Vagina (tissue), 2 donors: ENCODE results near the gene RUNX2.

Experiments used
- POLR2AphosphoS5 ChIP-seq, 2 donors: sonication (generic); formaldehyde crosslinking; IDR thresholded peaks; one replicate each; pipeline ENCODE4 v1.9.0; 2017; ENCODE audit warnings: antibody characterized with exemption in 2 of 2, mild to moderate bottlenecking in 2 of 2, low read depth in 1 of 2; ENCODE audit not compliant: insufficient read depth in 1 of 2
- TF ChIP-seq, protein P1 (sequence below), 3 experiments: fragments of 450-650 bp in 2 of 3; fragments of 200-600 bp in 1 of 3; sonication (generic) in 1 of 3; IDR thresholded peaks; one replicate each; pipeline ENCODE4 v1.5.1; 2017 to 2019; ENCODE audit warnings: antibody characterized with exemption in 3 of 3, mild to moderate bottlenecking in 2 of 3, moderate library complexity in 2 of 3

DNA sequence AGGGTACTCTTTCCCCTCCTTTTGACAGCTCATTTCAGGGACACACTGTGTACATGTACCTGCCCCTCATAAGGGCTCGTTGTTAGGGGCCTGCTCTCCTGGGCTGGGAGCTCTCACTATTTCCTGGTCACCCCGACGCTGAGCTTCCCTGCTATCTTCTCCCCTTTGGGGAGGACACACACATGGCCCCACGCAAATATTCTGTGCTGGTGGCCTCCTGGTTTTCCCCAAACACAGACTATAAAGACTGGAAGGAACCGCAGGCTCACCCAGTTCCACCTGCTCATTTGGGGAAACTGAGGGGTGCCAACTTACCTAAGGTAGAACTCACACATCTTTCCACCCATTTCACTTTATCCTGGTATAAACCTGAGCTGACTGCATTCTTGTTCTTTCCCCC lies 351.0 kb downstream of the RUNX2 start:
- TF ChIP-seq, protein P1, sequence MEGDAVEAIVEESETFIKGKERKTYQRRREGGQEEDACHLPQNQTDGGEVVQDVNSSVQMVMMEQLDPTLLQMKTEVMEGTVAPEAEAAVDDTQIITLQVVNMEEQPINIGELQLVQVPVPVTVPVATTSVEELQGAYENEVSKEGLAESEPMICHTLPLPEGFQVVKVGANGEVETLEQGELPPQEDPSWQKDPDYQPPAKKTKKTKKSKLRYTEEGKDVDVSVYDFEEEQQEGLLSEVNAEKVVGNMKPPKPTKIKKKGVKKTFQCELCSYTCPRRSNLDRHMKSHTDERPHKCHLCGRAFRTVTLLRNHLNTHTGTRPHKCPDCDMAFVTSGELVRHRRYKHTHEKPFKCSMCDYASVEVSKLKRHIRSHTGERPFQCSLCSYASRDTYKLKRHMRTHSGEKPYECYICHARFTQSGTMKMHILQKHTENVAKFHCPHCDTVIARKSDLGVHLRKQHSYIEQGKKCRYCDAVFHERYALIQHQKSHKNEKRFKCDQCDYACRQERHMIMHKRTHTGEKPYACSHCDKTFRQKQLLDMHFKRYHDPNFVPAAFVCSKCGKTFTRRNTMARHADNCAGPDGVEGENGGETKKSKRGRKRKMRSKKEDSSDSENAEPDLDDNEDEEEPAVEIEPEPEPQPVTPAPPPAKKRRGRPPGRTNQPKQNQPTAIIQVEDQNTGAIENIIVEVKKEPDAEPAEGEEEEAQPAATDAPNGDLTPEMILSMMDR (IDR thresholded peaks at IDR 0.05): no peak
- no peak for TF ChIP-seq POLR2AphosphoS5 (IDR thresholded peaks at IDR 0.05; ENCODE audit: insufficient read depth in 1 of 2, low read depth in 1 of 2)
